Pericardium fibroblast (primary cell): ENCODE data around the gene PREPL. TPM values are rescaled to one million over a fixed set of nuclear protein-coding genes. Genes with fewer than 3 reads are reported as not detected.

ENCODE experiments used
- total RNA-seq: library from RNA; depleted of rRNA; stranded (reverse); fragments of >200 nt; gene quantifications from 2 replicates; pipeline ENCODE4 v1.2.3, GENCODE V29; 2015

PREPL gene
- total RNA-seq, result 24.3 and 27.2 TPM in 2 replicates

DNA sequence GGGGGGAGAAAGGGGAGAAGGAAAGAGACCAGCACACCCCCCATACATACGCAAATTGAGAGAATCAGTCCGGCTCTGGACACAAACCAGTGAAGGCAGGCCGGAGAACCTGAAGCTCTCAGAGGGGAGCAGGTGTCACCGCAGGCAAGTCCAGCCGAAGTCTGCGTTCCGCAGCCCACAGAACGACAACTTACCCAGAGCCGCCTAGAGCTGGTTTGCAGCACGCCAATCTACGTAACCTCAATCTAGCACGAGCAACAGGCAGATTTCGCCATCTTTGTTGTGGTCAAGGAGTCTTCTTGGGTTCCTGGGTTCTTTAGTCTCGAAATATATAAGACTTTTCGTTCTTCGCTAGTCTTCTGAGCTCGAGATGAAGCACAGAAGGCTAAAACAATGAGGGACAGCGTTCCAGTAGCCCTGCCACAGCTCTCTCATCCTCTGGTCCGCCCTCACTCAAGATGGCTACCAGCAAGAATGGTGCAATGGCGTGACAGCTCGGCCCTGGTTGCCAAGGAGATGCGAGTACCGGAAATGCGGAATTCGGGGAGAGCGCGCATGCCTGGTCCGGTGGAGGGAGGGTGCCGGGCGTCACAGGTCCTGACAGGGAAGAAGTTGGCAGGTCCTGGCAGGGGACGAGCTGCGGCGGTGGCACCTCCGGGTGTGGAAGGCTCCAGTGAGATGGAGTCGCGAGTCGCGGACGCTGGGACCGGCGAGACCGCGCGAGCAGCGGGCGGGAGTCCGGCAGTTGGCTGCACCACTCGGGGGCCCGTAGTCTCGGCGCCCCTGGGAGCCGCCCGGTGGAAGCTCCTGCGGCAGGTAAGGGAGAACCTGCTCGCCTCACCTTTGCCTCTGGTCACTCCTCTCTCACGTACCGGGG is at the start of gene PREPL, which contains the start of gene CAMKMT:
Gene PREPL (minus strand): TSS at position 165 of the 877 bp plus-strand sequence. CDS start 15,152 bp downstream, outside the sequence.
Gene CAMKMT (plus strand): TSS at position 618 of the 877 bp plus-strand sequence.

Other genes with a start within 250 kb of the PREPL start
- gene PPM1B, start 192.6 kb downstream of the PREPL start, total RNA-seq, result 9.1 and 9.3 TPM in 2 replicates
- gene SLC3A1, start 86.0 kb downstream of the PREPL start, total RNA-seq, result 0.26 TPM in 1 of 2 replicates, not detected in the other
- gene CAMKMT, start 453 bp upstream of the PREPL start, total RNA-seq, result 4.9 and 5.7 TPM in 2 replicates